Measurements from ENCODE around the gene CEP57L1. TPM values are rescaled to one million over a fixed set of nuclear protein-coding genes. Genes with fewer than 3 reads are reported as not detected.

The CEP57L1 gene
- polyA plus RNA-seq, 1 donor from 2014 or later, result 19.7 TPM

GRCh38 chr6:109178921-109179320 lies 83.6 kb downstream of the CEP57L1 start:
- no peaks in the 10 kb centered on the region for H3K27me3 ChIP-seq (ENCODE audit: insufficient read depth, low read depth, low read length)
- no peaks in the 10 kb centered on the region for H3K79me2 ChIP-seq (replicated peaks; ENCODE audit: insufficient read depth, low read length)
- H3F3A ChIP-seq (ENCODE audit: insufficient read depth, low read length, poor library complexity, severe bottlenecking), result no peaks in the 10 kb centered on the region
- H3K4me2 ChIP-seq (ENCODE audit: low read length), result no peak overlapping the region
- TF ChIP-seq EP300 (conservative IDR thresholded peaks at IDR 0.05; ENCODE audit: poor library complexity, severe bottlenecking), result no peak
- no peak for TF ChIP-seq EZH2 (IDR thresholded peaks at IDR 0.05; ENCODE audit: borderline replicate concordance, insufficient read depth, low read length, poor library complexity, severe bottlenecking)
- TF ChIP-seq TAF1 (IDR thresholded peaks at IDR 0.05; ENCODE audit: low read depth), result no peak
- no peak for TF ChIP-seq SMC3 (conservative IDR thresholded peaks at IDR 0.05; ENCODE audit: poor library complexity)
- TF ChIP-seq CTCF (IDR thresholded peaks at IDR 0.05; ENCODE audit: poor library complexity, severe bottlenecking), result no peak
- TF ChIP-seq RAD21 (conservative IDR thresholded peaks at IDR 0.05), result no peak
- no peak for TF ChIP-seq MXI1 (conservative IDR thresholded peaks at IDR 0.05; ENCODE audit: poor library complexity, severe bottlenecking)
- TF ChIP-seq POLR2AphosphoS5 (IDR thresholded peaks at IDR 0.05), result no peak
- no peak for TF ChIP-seq REST (IDR thresholded peaks at IDR 0.05; ENCODE audit: borderline replicate concordance)
- no peaks in the 10 kb centered on the region for H3K36me3 ChIP-seq (ENCODE audit: insufficient read depth, low read length)
- H4K20me1 ChIP-seq (ENCODE audit: insufficient read depth), result no peaks in the 10 kb centered on the region
- no peaks in the 10 kb centered on the region for H3K9me2 ChIP-seq (ENCODE audit: insufficient read depth, low read length)
- H3K4me3 ChIP-seq (ENCODE audit: low read length), result no peak overlapping the region
- H3K27ac ChIP-seq (ENCODE audit: low read length), result no peak overlapping the region
- no peak overlapping the region for H3K9ac ChIP-seq (ENCODE audit: low read length)
- no peaks in the 10 kb centered on the region for H3K9me3 ChIP-seq (ENCODE audit: low read length)
- H2AFZ ChIP-seq (ENCODE audit: low read depth, low read length), result no peak overlapping the region

- Histone ChIP-seq H3K4me3 (ENCODE audit: low read length) (no peak overlapping the region), H3K9ac (ENCODE audit: low read length) (no peak overlapping the region), H3K36me3 (ENCODE audit: insufficient read depth, low read length) (no peaks in the 10 kb centered on the region), H3K79me2 (replicated peaks; ENCODE audit: insufficient read depth, low read length) (no peaks in the 10 kb centered on the region), H3K9me3 (ENCODE audit: low read length) (no peaks in the 10 kb centered on the region), H3K27ac (ENCODE audit: low read length) (no peak overlapping the region), H3F3A (ENCODE audit: insufficient read depth, low read length, poor library complexity, severe bottlenecking) (no peaks in the 10 kb centered on the region), H3K27me3 (ENCODE audit: insufficient read depth, low read depth, low read length) (no peaks in the 10 kb centered on the region), H3K4me2 (ENCODE audit: low read length) (no peak overlapping the region), H4K20me1 (ENCODE audit: insufficient read depth) (no peaks in the 10 kb centered on the region), H2AFZ (ENCODE audit: low read depth, low read length) (no peak overlapping the region), H3K9me2 (ENCODE audit: insufficient read depth, low read length) (no peaks in the 10 kb centered on the region)
- TF ChIP-seq SMC3 (conservative IDR thresholded peaks at IDR 0.05; ENCODE audit: poor library complexity) (no peak), MXI1 (conservative IDR thresholded peaks at IDR 0.05; ENCODE audit: poor library complexity, severe bottlenecking) (no peak), CTCF (IDR thresholded peaks at IDR 0.05; ENCODE audit: poor library complexity, severe bottlenecking) (no peak), TAF1 (IDR thresholded peaks at IDR 0.05; ENCODE audit: low read depth) (no peak), RAD21 (conservative IDR thresholded peaks at IDR 0.05) (no peak), EZH2 (IDR thresholded peaks at IDR 0.05; ENCODE audit: borderline replicate concordance, insufficient read depth, low read length, poor library complexity, severe bottlenecking) (no peak), REST (IDR thresholded peaks at IDR 0.05; ENCODE audit: borderline replicate concordance) (no peak), EP300 (conservative IDR thresholded peaks at IDR 0.05; ENCODE audit: poor library complexity, severe bottlenecking) (no peak), POLR2AphosphoS5 (IDR thresholded peaks at IDR 0.05) (no peak)
These were observed 84.2 kb downstream of the CEP57L1 start for GRCh38 chr6:109179507-109179906.
